Stomach (tissue), 4 donors: ENCODE data around the gene CRY2.

Source experiments
- EP300 ChIP-seq: sonication (generic); formaldehyde crosslinking; IDR thresholded peaks from one replicate; pipeline ENCODE4 v1.6.1; 2017; ENCODE audit warnings: antibody characterized with exemption
- POLR2A ChIP-seq, 4 donors: fragments of 450-650 bp; IDR thresholded peaks; one replicate each; pipeline ENCODE4 v1.6.1; 2016; ENCODE audit warnings: antibody characterized with exemption in 4 of 4, control low read depth in 2 of 4, mild to moderate bottlenecking in 1 of 4, moderate library complexity in 1 of 4
- TF ChIP-seq, protein P1 (sequence below), 7 experiments: fragments of 450-650 bp in 4 of 7; fragments of 200-600 bp in 3 of 7; sonication (generic) in 3 of 7; IDR thresholded peaks; one replicate each; pipeline ENCODE4 v1.5.1; 2016 to 2019; ENCODE audit warnings: antibody characterized with exemption in 7 of 7, control low read depth in 2 of 7, mild to moderate bottlenecking in 1 of 7

DNA sequence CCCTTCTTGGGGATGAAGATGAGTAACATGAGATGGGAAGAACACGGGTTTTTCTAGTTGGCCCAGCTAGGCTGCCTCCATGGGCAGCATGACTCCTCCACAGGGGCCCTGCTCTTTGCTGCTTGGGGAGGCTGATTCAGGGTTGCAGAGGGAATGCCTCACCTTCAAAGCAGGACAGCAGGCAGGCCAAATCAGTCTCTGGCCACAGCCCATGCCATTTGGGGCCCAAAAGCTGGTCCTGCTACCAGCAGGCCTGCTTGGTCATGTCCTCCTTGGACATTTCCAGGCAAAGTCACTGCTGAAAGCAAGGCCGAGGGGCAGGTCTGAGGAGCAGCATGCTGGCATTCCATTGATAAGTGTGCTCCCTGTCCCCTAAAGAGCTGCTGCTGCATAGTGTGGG, 24.4 kb downstream of the CRY2 start:
- TF ChIP-seq, protein P1, sequence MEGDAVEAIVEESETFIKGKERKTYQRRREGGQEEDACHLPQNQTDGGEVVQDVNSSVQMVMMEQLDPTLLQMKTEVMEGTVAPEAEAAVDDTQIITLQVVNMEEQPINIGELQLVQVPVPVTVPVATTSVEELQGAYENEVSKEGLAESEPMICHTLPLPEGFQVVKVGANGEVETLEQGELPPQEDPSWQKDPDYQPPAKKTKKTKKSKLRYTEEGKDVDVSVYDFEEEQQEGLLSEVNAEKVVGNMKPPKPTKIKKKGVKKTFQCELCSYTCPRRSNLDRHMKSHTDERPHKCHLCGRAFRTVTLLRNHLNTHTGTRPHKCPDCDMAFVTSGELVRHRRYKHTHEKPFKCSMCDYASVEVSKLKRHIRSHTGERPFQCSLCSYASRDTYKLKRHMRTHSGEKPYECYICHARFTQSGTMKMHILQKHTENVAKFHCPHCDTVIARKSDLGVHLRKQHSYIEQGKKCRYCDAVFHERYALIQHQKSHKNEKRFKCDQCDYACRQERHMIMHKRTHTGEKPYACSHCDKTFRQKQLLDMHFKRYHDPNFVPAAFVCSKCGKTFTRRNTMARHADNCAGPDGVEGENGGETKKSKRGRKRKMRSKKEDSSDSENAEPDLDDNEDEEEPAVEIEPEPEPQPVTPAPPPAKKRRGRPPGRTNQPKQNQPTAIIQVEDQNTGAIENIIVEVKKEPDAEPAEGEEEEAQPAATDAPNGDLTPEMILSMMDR (IDR thresholded peaks at IDR 0.05), result no peak
- TF ChIP-seq POLR2A (IDR thresholded peaks at IDR 0.05), result no peak
- TF ChIP-seq EP300, result no peak
